Measurements from ENCODE around the gene UNKL. TPM values are rescaled to one million over a fixed set of nuclear protein-coding genes. Genes with fewer than 3 reads are reported as not detected.

UNKL gene
- total and polyA plus RNA-seq, 2 of the 8 experiments (the other 6 are each of a cell fraction or from before 2014, with no cell fraction given) = 25.1 to 31.8 TPM

GRCh38 chr16:1425616-1426370, 11.3 kb upstream of the UNKL start (continued):
- TF ChIP-seq, protein P1, sequence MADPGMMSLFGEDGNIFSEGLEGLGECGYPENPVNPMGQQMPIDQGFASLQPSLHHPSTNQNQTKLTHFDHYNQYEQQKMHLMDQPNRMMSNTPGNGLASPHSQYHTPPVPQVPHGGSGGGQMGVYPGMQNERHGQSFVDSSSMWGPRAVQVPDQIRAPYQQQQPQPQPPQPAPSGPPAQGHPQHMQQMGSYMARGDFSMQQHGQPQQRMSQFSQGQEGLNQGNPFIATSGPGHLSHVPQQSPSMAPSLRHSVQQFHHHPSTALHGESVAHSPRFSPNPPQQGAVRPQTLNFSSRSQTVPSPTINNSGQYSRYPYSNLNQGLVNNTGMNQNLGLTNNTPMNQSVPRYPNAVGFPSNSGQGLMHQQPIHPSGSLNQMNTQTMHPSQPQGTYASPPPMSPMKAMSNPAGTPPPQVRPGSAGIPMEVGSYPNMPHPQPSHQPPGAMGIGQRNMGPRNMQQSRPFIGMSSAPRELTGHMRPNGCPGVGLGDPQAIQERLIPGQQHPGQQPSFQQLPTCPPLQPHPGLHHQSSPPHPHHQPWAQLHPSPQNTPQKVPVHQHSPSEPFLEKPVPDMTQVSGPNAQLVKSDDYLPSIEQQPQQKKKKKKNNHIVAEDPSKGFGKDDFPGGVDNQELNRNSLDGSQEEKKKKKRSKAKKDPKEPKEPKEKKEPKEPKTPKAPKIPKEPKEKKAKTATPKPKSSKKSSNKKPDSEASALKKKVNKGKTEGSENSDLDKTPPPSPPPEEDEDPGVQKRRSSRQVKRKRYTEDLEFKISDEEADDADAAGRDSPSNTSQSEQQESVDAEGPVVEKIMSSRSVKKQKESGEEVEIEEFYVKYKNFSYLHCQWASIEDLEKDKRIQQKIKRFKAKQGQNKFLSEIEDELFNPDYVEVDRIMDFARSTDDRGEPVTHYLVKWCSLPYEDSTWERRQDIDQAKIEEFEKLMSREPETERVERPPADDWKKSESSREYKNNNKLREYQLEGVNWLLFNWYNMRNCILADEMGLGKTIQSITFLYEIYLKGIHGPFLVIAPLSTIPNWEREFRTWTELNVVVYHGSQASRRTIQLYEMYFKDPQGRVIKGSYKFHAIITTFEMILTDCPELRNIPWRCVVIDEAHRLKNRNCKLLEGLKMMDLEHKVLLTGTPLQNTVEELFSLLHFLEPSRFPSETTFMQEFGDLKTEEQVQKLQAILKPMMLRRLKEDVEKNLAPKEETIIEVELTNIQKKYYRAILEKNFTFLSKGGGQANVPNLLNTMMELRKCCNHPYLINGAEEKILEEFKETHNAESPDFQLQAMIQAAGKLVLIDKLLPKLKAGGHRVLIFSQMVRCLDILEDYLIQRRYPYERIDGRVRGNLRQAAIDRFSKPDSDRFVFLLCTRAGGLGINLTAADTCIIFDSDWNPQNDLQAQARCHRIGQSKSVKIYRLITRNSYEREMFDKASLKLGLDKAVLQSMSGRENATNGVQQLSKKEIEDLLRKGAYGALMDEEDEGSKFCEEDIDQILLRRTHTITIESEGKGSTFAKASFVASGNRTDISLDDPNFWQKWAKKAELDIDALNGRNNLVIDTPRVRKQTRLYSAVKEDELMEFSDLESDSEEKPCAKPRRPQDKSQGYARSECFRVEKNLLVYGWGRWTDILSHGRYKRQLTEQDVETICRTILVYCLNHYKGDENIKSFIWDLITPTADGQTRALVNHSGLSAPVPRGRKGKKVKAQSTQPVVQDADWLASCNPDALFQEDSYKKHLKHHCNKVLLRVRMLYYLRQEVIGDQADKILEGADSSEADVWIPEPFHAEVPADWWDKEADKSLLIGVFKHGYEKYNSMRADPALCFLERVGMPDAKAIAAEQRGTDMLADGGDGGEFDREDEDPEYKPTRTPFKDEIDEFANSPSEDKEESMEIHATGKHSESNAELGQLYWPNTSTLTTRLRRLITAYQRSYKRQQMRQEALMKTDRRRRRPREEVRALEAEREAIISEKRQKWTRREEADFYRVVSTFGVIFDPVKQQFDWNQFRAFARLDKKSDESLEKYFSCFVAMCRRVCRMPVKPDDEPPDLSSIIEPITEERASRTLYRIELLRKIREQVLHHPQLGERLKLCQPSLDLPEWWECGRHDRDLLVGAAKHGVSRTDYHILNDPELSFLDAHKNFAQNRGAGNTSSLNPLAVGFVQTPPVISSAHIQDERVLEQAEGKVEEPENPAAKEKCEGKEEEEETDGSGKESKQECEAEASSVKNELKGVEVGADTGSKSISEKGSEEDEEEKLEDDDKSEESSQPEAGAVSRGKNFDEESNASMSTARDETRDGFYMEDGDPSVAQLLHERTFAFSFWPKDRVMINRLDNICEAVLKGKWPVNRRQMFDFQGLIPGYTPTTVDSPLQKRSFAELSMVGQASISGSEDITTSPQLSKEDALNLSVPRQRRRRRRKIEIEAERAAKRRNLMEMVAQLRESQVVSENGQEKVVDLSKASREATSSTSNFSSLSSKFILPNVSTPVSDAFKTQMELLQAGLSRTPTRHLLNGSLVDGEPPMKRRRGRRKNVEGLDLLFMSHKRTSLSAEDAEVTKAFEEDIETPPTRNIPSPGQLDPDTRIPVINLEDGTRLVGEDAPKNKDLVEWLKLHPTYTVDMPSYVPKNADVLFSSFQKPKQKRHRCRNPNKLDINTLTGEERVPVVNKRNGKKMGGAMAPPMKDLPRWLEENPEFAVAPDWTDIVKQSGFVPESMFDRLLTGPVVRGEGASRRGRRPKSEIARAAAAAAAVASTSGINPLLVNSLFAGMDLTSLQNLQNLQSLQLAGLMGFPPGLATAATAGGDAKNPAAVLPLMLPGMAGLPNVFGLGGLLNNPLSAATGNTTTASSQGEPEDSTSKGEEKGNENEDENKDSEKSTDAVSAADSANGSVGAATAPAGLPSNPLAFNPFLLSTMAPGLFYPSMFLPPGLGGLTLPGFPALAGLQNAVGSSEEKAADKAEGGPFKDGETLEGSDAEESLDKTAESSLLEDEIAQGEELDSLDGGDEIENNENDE (IDR thresholded peaks at IDR 0.05; ENCODE audit: insufficient replicate concordance, low read length) = no peak
- no peak for TF ChIP-seq PHF8 (conservative IDR thresholded peaks at IDR 0.05; ENCODE audit: low read depth, low read length)
- TF ChIP-seq SIRT6 (IDR thresholded peaks at IDR 0.05; ENCODE audit: low read length) = no peak
- TF ChIP-seq YY1 (IDR thresholded peaks at IDR 0.05; ENCODE audit: low read depth, low read length) = no peak
